DND-41 (cell line): ENCODE results near the gene CHD6.

ENCODE experiments used
- ATAC-seq: fragments of 200-7000 bp; cut with Tn5 transposase; 3 replicates; pipeline ENCODE4 v1.9.1; 2021; ENCODE audit warnings: low read depth; ENCODE audit not compliant: insufficient read depth
- DNase-seq: peaks from one replicate; pipeline ENCODE4 v3.0.0-alpha.2; 2020
- H2AFZ ChIP-seq: 2 replicates; pipeline ENCODE4 v1.6.0; 2012; ENCODE audit warnings: low read depth, low read length
- H3K27ac ChIP-seq: 2 replicates; pipeline ENCODE4 v1.5.1; 2012; ENCODE audit warnings: low read length, inconsistent platforms
- H3K27me3 ChIP-seq: fragments of 200-600 bp; sonication (generic); 2 replicates; pipeline ENCODE4 v1.6.0; 2012; ENCODE audit warnings: low read length, mild to moderate bottlenecking, inconsistent platforms; ENCODE audit not compliant: insufficient read depth, poor library complexity
- H3K36me3 ChIP-seq: 2 replicates; pipeline ENCODE4 v1.5.1; 2012; ENCODE audit warnings: low read length, inconsistent platforms; ENCODE audit not compliant: insufficient read depth
- H3K4me1 ChIP-seq: 2 replicates; pipeline ENCODE4 v1.5.1; 2012; ENCODE audit warnings: mild to moderate bottlenecking, low read length; ENCODE audit not compliant: insufficient read depth
- H3K4me2 ChIP-seq: 2 replicates; pipeline ENCODE4 v1.6.0; 2012; ENCODE audit warnings: mild to moderate bottlenecking, moderate library complexity, low read length, inconsistent platforms; ENCODE audit not compliant: insufficient read depth
- H3K4me3 ChIP-seq, 2 experiments: fragments of 200-600 bp in 1 of 2; shearing (Covaris generic) in 1 of 2; 2 replicates each; pipeline ENCODE4 v1.5.1; 2012 to 2016; ENCODE audit warnings: inconsistent platforms in 2 of 2, low read length in 2 of 2, mild to moderate bottlenecking in 2 of 2, low read depth in 1 of 2, moderate library complexity in 1 of 2
- H3K79me2 ChIP-seq: 2 replicates; pipeline ENCODE4 v1.6.0; 2012; ENCODE audit warnings: low read length, inconsistent platforms; ENCODE audit not compliant: insufficient read depth
- H3K9ac ChIP-seq: 2 replicates; pipeline ENCODE4 v1.6.0; 2012; ENCODE audit warnings: low read depth, mild to moderate bottlenecking, inconsistent platforms, low read length, moderate library complexity
- H3K9me3 ChIP-seq: 2 replicates; pipeline ENCODE4 v1.5.1; 2012; ENCODE audit warnings: low read length, moderate library complexity, mild to moderate bottlenecking, inconsistent platforms; ENCODE audit not compliant: insufficient read depth, severe bottlenecking
- H4K20me1 ChIP-seq: 2 replicates; pipeline ENCODE4 v1.6.0; 2012; ENCODE audit warnings: low read length; ENCODE audit not compliant: insufficient read depth
- CTCF ChIP-seq: IDR thresholded peaks from 2 replicates; pipeline ENCODE4 v1.5.1; 2012; ENCODE audit warnings: borderline replicate concordance, low read length, moderate library complexity, mild to moderate bottlenecking; ENCODE audit not compliant: poor library complexity, severe bottlenecking; ENCODE audit errors: extremely low read depth
- EZH2 ChIP-seq: IDR thresholded peaks from 3 replicates; pipeline ENCODE4 v1.6.1; 2012; ENCODE audit warnings: borderline replicate concordance, low read depth, mild to moderate bottlenecking, moderate library complexity, low read length, inconsistent platforms; ENCODE audit not compliant: severe bottlenecking

CHD6 gene

GRCh38 chr20:41415191-41415590 lies 203.0 kb downstream of the CHD6 start:
- Histone ChIP-seq H3K9ac (no peak overlapping the region), H3K36me3 (peaks cover 96% of the 10 kb centered on the region), H3K4me2 (no peak overlapping the region), H3K27ac (no peak overlapping the region), H3K9me3 (no peaks in the 10 kb centered on the region), H2AFZ (no peak overlapping the region), H3K27me3 (no peaks in the 10 kb centered on the region), H3K79me2 (no peaks in the 10 kb centered on the region), H3K4me3 (no peak overlapping the region), H4K20me1 (no peaks in the 10 kb centered on the region), H3K4me1 (no peaks in the 10 kb centered on the region)
- TF ChIP-seq EZH2 (no peak), CTCF (no peak)
- DNase-seq (no peak), ATAC-seq (no peak)

GRCh38 chr20:41413169-41413568 lies 205.0 kb downstream of the CHD6 start:
- Histone ChIP-seq H3K27ac (no peak overlapping the region), H3K79me2 (no peaks in the 10 kb centered on the region), H3K4me3 (no peak overlapping the region), H2AFZ (no peak overlapping the region), H3K4me2 (no peak overlapping the region), H3K36me3 (peaks cover 100% of the 10 kb centered on the region), H4K20me1 (no peaks in the 10 kb centered on the region), H3K27me3 (no peaks in the 10 kb centered on the region), H3K9ac (no peak overlapping the region), H3K4me1 (no peaks in the 10 kb centered on the region), H3K9me3 (no peaks in the 10 kb centered on the region)
- TF ChIP-seq CTCF = no peak
- no peak for TF ChIP-seq EZH2
- no peak for DNase-seq
- ATAC-seq = no peak

- H3K4me2 ChIP-seq = no peak overlapping the region
- H3K27ac ChIP-seq = no peak overlapping the region
- no peak for TF ChIP-seq CTCF
- TF ChIP-seq EZH2 = no peak
- H3K79me2 ChIP-seq = no peaks in the 10 kb centered on the region
- no peak overlapping the region for H2AFZ ChIP-seq
- H3K9ac ChIP-seq = no peak overlapping the region
- DNase-seq = no peak
- H3K27me3 ChIP-seq = no peaks in the 10 kb centered on the region
- no peaks in the 10 kb centered on the region for H3K4me1 ChIP-seq
- peaks cover 99% of the 10 kb centered on the region for H3K36me3 ChIP-seq
- ATAC-seq = no peak
- H3K9me3 ChIP-seq = no peaks in the 10 kb centered on the region
- no peaks in the 10 kb centered on the region for H4K20me1 ChIP-seq
- no peak overlapping the region for H3K4me3 ChIP-seq
Measured at GRCh38 chr20:41412324-41413120, 205.7 kb downstream of the CHD6 start.
